K562 (cell line): ENCODE results near the gene SLC44A1. TPM values are rescaled to one million over a fixed set of nuclear protein-coding genes. Genes with fewer than 3 reads are reported as not detected.
A peak's percentile ranks its signal among the peaks of the same experiment; 100 is the strongest.

ENCODE experiments used
- ATAC-seq: fragments of 200-7000 bp; cut with Tn5 transposase; 3 replicates; pipeline ENCODE4 v1.9.1; 2020; ENCODE audit warnings: moderate library complexity
- BruUV-seq: library from RNA; stranded (reverse); fragments of 400-500 nt; replicated peaks from 2 replicates; lab custom pipeline; 2021; lab: Mats Ljungman, UMichigan
- CTCF ChIA-PET: fragments of 300-600 bp; formaldehyde crosslinking; extraction: SDS; loops from one replicate; lab custom pipeline; 2021; ENCODE audit warnings: low intra/inter-chr PET ratio; lab: Yijun Ruan, JAX
- POLR2A ChIA-PET: fragments of 300-600, 350-650 bp; sonication (Branson Sonifier 250); formaldehyde crosslinking; extraction: SDS; loops from one replicate; lab custom pipeline; 2021; ENCODE audit warnings: antibody characterized with exemption, inconsistent platforms; lab: Yijun Ruan, JAX
- DNase-seq, 4 experiments: peaks; one replicate each; pipeline versions ENCODE4 v3.0.0 to v3.0.0-alpha.2; 2011 to 2018; ENCODE audit warnings: low spot score in 3 of 4, mixed read lengths in 3 of 4; ENCODE audit errors: extremely low read depth in 1 of 4
- FAIRE-seq: peaks from 2 replicates; lab custom pipeline; 2011; peaks lifted over from hg19 to GRCh38; lab: Jason Lieb, UNC
- H2AFZ ChIP-seq: 2 replicates; pipeline ENCODE4 v1.6.0; 2011; ENCODE audit warnings: low read depth, low read length, control low read depth, inconsistent platforms
- H3K27ac ChIP-seq: fragments of 200-600 bp; 3 replicates; pipeline ENCODE4 v1.8.0; 2011; ENCODE audit warnings: low read depth, mild to moderate bottlenecking, control low read depth, inconsistent platforms, low read length, moderate library complexity, mixed read lengths; ENCODE audit errors: extremely low read depth
- H3K27me3 ChIP-seq, 2 experiments: fragments of 300-600 bp in 1 of 2; 2 replicates in 1 of 2; 3 replicates in 1 of 2; pipeline versions ENCODE4 v1.6.0 to v1.8.0; 2011; ENCODE audit warnings: inconsistent platforms in 2 of 2, low read length in 2 of 2, mild to moderate bottlenecking in 1 of 2, mixed read lengths in 1 of 2, moderate library complexity in 1 of 2; ENCODE audit not compliant: control insufficient read depth in 2 of 2, insufficient read depth in 2 of 2
- H3K36me3 ChIP-seq: fragments of 300-600 bp; 3 replicates; pipeline ENCODE4 v1.8.0; 2011; ENCODE audit warnings: mild to moderate bottlenecking, low read length, inconsistent platforms; ENCODE audit not compliant: control insufficient read depth, insufficient read depth
- H3K4me1 ChIP-seq, 2 experiments: fragments of 200-600 bp in 1 of 2; replicated peaks in 1 of 2; 2 replicates in 1 of 2; 3 replicates in 1 of 2; pipeline versions ENCODE4 v1.5.1 to v1.8.0; 2011; ENCODE audit warnings: inconsistent platforms in 2 of 2, low read length in 2 of 2, mild to moderate bottlenecking in 1 of 2, mixed read lengths in 1 of 2, moderate library complexity in 1 of 2; ENCODE audit not compliant: control insufficient read depth in 2 of 2, insufficient read depth in 2 of 2
- H3K4me2 ChIP-seq: 2 replicates; pipeline ENCODE4 v1.6.1; 2011; ENCODE audit warnings: low read length, control low read depth, inconsistent platforms, mixed read lengths; ENCODE audit not compliant: insufficient read depth
- H3K4me3 ChIP-seq: fragments of 200-600 bp; sonication (generic), shearing (Covaris generic); 2 replicates; pipeline ENCODE4 v1.5.1; 2016; ENCODE audit warnings: control low read depth, inconsistent platforms
- H3K79me2 ChIP-seq: fragments of 200-600 bp; 3 replicates; pipeline ENCODE4 v1.8.0; 2011; ENCODE audit warnings: low read length, inconsistent platforms; ENCODE audit not compliant: control insufficient read depth, insufficient read depth
- H3K9ac ChIP-seq, 2 experiments: 2 replicates each; pipeline versions ENCODE4 v1.6.0 to v1.6.1; 2011; ENCODE audit warnings: low read depth in 2 of 2, low read length in 2 of 2, control low read depth in 1 of 2, inconsistent platforms in 1 of 2, mild to moderate bottlenecking in 1 of 2, mixed read lengths in 1 of 2; ENCODE audit not compliant: insufficient read depth in 1 of 2
- H3K9me1 ChIP-seq: one replicate; pipeline ENCODE4 v1.6.0; 2011; ENCODE audit warnings: inconsistent platforms, mild to moderate bottlenecking, low read length, moderate library complexity; ENCODE audit not compliant: control insufficient read depth, insufficient read depth
- H3K9me3 ChIP-seq: replicated peaks from 2 replicates; pipeline ENCODE4 v1.5.1; 2011; ENCODE audit warnings: low read depth, low read length, inconsistent platforms; ENCODE audit not compliant: control insufficient read depth, insufficient read depth
- H4K20me1 ChIP-seq: replicated peaks from 2 replicates; pipeline ENCODE4 v1.6.1; 2011; ENCODE audit warnings: low read length, inconsistent platforms, mixed read lengths; ENCODE audit not compliant: control insufficient read depth, insufficient read depth
- E2F1 ChIP-seq: sonication (generic); formaldehyde crosslinking; IDR thresholded peaks from 2 replicates; pipeline ENCODE4 v1.8.1; 2023; ENCODE audit warnings: mild to moderate bottlenecking, missing genetic modification reagents, moderate library complexity
- HDAC3 ChIP-seq: fragments of 450-650 bp; IDR thresholded peaks from 2 replicates; pipeline ENCODE4 v1.6.1; 2018; ENCODE audit warnings: borderline replicate concordance, mild to moderate bottlenecking, moderate library complexity; ENCODE audit not compliant: partially characterized antibody
- HNRNPL ChIP-seq: fragments of 200-400 bp; formaldehyde crosslinking; IDR thresholded peaks from 2 replicates; pipeline ENCODE4 v1.6.1; 2017; ENCODE audit warnings: low read depth, mild to moderate bottlenecking, low read length
- HOMEZ ChIP-seq: fragments of 250-450 bp; sonication (Bioruptor Pico); IDR thresholded peaks from 2 replicates; pipeline ENCODE4 v1.4.0; 2020; ENCODE audit warnings: mild to moderate bottlenecking, moderate library complexity
- NFIC ChIP-seq: fragments of 450-650 bp; IDR thresholded peaks from 2 replicates; pipeline ENCODE4 v1.6.1; 2017; ENCODE audit warnings: mild to moderate bottlenecking, inconsistent platforms
- NRF1 ChIP-seq, 2 experiments: fragments of 450-650 bp; IDR thresholded peaks in 1 of 2; conservative IDR thresholded peaks in 1 of 2; 2 replicates each; pipeline ENCODE4 v1.6.1; 2014; ENCODE audit warnings: mild to moderate bottlenecking in 2 of 2
- PKNOX1 ChIP-seq: fragments of 450-650 bp; IDR thresholded peaks from 2 replicates; pipeline ENCODE4 v1.6.1; 2016
- SIN3B ChIP-seq: fragments of 450-650 bp; IDR thresholded peaks from 2 replicates; pipeline ENCODE4 v1.6.1; 2017; ENCODE audit warnings: low read depth, mild to moderate bottlenecking, moderate library complexity
- SMAD2 ChIP-seq: fragments of 150-350 bp; IDR thresholded peaks from 2 replicates; pipeline ENCODE4 v1.6.1; 2014; ENCODE audit warnings: low read depth, mild to moderate bottlenecking, low read length
- SMARCC2 ChIP-seq: fragments of 450-650 bp; IDR thresholded peaks from 2 replicates; pipeline ENCODE4 v1.6.1; 2017; ENCODE audit warnings: antibody characterized with exemption, moderate library complexity, mild to moderate bottlenecking, low read depth
- SNAPC5 ChIP-seq: fragments of 250-450 bp; sonication (Bioruptor Pico); IDR thresholded peaks from 2 replicates; pipeline ENCODE4 v1.8.0; 2021; ENCODE audit warnings: moderate library complexity, mild to moderate bottlenecking, inconsistent platforms
- XRCC5 ChIP-seq: fragments of 200-400 bp; formaldehyde crosslinking; IDR thresholded peaks from 2 replicates; pipeline ENCODE4 v1.6.1; 2017; ENCODE audit warnings: low read depth, mild to moderate bottlenecking, low read length
- WGBS: fragments of 100-300 bp; shearing (Covaris generic); methylation state at CpG from one replicate; pipeline ENCODE4 v1.1.6; 2016; ENCODE audit warnings: low coverage, mixed read lengths; ENCODE audit not compliant: insufficient coverage; ENCODE audit errors: missing lambda C conversion rate; 5-methylcytosine and 5-hydroxymethylcytosine counted together
- in situ Hi-C: fragments of 300-500 bp; cut with MboI; formaldehyde crosslinking; loops from 4 replicates; pipeline ENCODE4 v1.15.0; 2018; ENCODE audit warnings: inconsistent platforms, mixed read lengths
- intact Hi-C: fragments of 100-400 bp; cut with micrococcal nuclease; formaldehyde crosslinking; loops from 2 replicates; pipeline ENCODE4 v1.14.2; 2022
- polyA plus RNA-seq, 8 experiments: library from polyadenylated mRNA; depleted of rRNA in 4 of 8; stranded (reverse) in 5 of 8; unstranded in 3 of 8; fragments of >200 nt; fragmentation: Nextera tagmentation in 2 of 8; fragmentation: Illumina TruSeq in 1 of 8; extraction: Ambion mirVana in 2 of 8; extraction: Trizol in 1 of 8; gene quantifications; 2 replicates each; pipeline versions ENCODE4 v1.2.1 to v1.2.3, GENCODE V29; 2011 to 2014; ENCODE audit warnings: inconsistent platforms in 1 of 8, missing spikeins in 1 of 8
- total RNA-seq, 7 experiments: library from RNA; depleted of rRNA in 6 of 7; stranded (reverse); fragments of >200 nt in 6 of 7; fragmentation: Illumina TruSeq in 2 of 7; extraction: Trizol in 2 of 7; gene quantifications; 2 replicates each; pipeline versions ENCODE4 v1.2.1 to v1.2.3, GENCODE V29; 2011 to 2021; ENCODE audit warnings: low replicate concordance in 1 of 7

The SLC44A1 gene
- total and polyA plus RNA-seq, 9 of the 15 experiments (the other 6 are each of a cell fraction or from before 2014, with no cell fraction given), result 0.11 to 0.59 (median 0.30) TPM

GRCh38 chr9:105426657-105427056 lies 182.2 kb downstream of the SLC44A1 start (continued):
- TF ChIP-seq HDAC3 (no peak), SIN3B (no peak), SNAPC5 (no peak), HNRNPL (no peak), E2F1 (CRISPR knock-in tag) (no peak), SMAD2 (no peak), XRCC5 (no peak), NRF1 (conservative IDR thresholded peaks at IDR 0.05 in 1 of 2, IDR thresholded peaks at IDR 0.05 in 1 of 2) (no peak)

- WGBS, result 20% methylated on average over 9 of the region's 9 CpGs
- POLR2A ChIA-PET, result interaction anchor here (0.6 to 1.0 kb wide), 3 partner anchors 8 to 223 kb away, joined by 3 read pairs; no protein-coding TSS in a partner anchor
- in situ Hi-C loops, result no loop called here
Measured at GRCh38 chr9:105431424-105432246, 187.2 kb downstream of the SLC44A1 start.

More at GRCh38 chr9:105431424-105432246, 187.2 kb downstream of the SLC44A1 start:
- no peaks in the 10 kb centered on the region for H3K79me2 ChIP-seq
- H3K9ac ChIP-seq, result no peak overlapping the region
- no peak overlapping the region for H3K4me3 ChIP-seq
- intact Hi-C loops, result no loop called here
- H3K4me1 ChIP-seq, result no peaks in the 10 kb centered on the region
- H3K9me3 ChIP-seq, result no peaks in the 10 kb centered on the region
- no peak for ATAC-seq
- H3K36me3 ChIP-seq, result no peaks in the 10 kb centered on the region
- CTCF ChIA-PET, result interaction anchor here (0.7 kb wide), 1 partner anchor 267 kb away, joined by 3 read pairs; no protein-coding TSS in a partner anchor
- no peak for FAIRE-seq
- H4K20me1 ChIP-seq, result no peaks in the 10 kb centered on the region
- H3K4me2 ChIP-seq, result no peak overlapping the region
- no peak for DNase-seq
- no peaks in the 10 kb centered on the region for H3K9me1 ChIP-seq
- no TSS peak for BruUV-seq
- TF ChIP-seq SMARCC2 (no peak), NFIC (peak; percentile 41), PKNOX1 (peak; percentile 44; the same call in 1 of the 2 replicates), HOMEZ (CRISPR knock-in tag) (no peak), NRF1 (conservative IDR thresholded peaks at IDR 0.05 in 1 of 2, IDR thresholded peaks at IDR 0.05 in 1 of 2) (no peak)
- TF ChIP-seq, all 486 proteins: peak for 2
- Histone ChIP-seq H3K27me3 (peaks cover 3 to 5% of the 10 kb centered on the region in 2 experiments; a peak in 2 of 5 replicates), H3K27ac (no peak overlapping the region), H2AFZ (no peak overlapping the region)
